GM19099 (cell line): ENCODE measurements around the gene MNT.
A peak's percentile ranks its signal among the peaks of the same experiment; 100 is the strongest.

Source experiments
- POLR2A ChIP-seq: IDR thresholded peaks from 3 replicates; pipeline ENCODE4 v1.6.1; 2011; ENCODE audit warnings: low read depth; ENCODE audit not compliant: insufficient read length; ENCODE audit errors: extremely low read depth

MNT gene

GRCh38 chr17:2400474-2400866 is 390 bp downstream of the MNT start:
- TF ChIP-seq POLR2A, result no peak

GRCh38 chr17:2399572-2400473 is 1.0 kb downstream of the MNT start:
- peak; percentile 69 for TF ChIP-seq POLR2A

DNA sequence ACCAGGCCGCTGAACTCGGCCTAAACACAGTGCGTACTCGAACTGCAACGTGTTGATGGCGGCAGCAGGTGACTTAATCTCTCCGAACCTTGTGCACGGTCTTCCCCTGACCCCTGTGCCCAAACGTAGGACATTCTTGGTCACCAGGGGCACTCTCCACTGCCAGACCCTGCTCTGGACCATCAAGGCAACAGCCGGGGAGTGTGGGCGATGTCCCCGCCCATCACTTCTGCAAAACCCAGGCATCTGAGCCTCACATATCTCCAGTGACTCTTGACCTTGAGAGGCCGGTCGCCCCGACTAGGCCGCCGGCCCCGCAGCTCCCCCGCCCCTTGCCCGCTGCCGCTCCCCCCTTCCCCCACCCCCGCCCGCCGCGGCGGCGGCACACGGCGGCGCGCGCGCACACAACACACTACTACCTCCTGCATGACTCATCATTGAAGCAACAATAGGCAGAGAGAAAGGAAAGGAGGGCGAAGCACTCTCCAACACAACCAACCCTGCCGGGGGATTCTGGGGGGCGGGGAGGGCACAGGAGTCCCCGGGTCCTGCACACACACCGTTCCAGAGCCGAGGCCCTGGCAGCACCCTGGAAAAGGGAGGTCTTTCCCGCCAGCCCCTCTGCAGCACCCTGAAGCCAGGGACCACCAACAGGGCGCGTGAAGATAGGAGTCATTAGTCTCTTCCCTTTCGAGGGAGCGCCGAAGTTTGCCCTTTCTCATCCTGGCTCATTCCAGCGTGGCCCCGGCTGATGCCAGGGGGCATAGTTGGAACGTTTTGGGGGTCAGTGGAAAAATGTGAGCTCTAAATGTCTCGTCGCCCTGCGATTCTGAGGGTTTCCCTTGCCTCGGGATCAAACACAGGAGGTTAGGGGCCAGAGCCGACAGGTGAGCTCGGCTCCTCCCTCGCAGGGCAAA is 1.9 kb downstream of the MNT start:
- TF ChIP-seq POLR2A, result no peak

DNA sequence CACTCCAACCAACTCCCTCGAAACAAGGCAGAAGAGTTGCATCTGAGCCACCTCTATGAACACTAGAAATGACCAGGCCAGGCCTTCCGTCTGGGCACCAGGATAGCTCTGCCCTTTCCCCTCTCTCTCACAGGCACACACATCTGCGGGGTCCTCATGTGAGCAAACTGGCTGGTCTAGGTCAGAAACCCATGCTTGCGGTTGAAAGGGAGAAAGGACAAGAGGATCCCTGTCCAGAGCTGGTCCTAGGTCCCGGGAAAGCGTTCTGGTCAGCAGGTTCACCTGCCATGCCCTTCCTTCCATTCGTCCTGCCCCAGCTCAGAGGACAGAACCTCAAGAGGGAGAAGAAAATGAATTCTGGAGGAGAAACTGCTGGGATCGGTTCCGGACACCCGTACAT is 2.7 kb downstream of the MNT start:
- TF ChIP-seq POLR2A, result no peak

DNA sequence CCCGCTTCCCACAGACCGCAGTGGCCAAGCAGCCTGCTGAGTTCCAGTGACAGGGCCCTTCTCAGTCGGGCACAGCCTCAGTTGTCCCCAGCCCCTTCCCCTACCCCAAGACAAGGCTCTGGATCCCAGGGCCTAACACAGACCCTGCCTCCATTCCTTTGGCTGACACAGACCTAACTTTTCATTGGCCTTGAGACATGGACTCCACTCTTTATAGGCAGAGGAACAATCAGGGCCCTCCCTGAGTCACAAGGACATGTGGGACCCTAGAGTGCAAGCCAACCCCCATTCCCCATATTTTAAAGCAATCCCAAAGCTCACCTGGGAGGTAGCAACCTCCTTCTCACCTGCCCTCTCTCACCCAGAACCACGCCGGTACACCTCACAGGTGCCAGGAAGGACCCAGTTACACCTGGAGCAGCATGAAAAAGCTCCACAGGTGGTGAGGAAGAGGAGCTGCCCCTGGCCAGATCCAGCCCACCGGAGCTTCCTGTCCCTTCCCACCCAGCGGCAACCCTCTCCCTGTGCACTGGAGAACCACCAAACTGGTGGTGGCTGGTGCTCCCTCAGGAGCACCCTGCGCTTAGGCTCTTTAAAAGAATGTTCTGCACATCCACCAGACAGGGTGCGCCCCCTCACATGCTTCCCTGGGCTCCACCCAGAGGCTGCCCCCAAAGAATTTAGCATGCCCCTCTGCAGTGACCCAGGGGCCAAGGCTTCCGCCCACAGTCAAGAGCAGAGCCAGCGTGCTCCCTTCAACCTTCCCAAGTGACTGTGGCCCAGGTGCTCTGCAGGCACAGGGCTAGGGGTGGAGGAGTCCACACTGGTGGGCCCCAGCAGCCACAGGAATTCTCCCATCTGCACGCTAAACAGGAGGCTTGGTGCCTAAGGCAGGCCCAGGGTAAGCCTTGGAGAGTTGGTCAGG is 3.4 kb downstream of the MNT start:
- TF ChIP-seq POLR2A, result no peak

GRCh38 chr17:2396568-2397246 is 4.2 kb downstream of the MNT start:
- TF ChIP-seq POLR2A, result peak; percentile 53

DNA sequence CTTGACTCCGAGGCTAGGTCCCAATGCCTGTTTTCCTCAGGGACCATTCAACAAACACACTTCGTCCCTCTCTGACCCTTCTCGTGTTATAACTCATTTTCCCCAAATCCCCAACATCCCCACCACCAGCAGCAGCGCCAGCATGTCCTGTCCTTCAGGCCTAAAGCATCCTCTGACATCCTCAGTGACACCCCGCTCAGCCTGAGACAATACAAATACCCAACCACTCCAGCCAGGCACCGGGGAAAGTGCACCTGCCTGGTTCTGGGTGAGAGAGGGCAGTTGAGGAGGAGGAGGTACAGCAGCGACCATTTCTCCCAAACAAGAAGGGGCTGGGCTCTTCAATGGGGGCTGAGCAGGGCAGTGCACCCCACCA is 4.7 kb downstream of the MNT start:
- TF ChIP-seq POLR2A, result no peak

DNA sequence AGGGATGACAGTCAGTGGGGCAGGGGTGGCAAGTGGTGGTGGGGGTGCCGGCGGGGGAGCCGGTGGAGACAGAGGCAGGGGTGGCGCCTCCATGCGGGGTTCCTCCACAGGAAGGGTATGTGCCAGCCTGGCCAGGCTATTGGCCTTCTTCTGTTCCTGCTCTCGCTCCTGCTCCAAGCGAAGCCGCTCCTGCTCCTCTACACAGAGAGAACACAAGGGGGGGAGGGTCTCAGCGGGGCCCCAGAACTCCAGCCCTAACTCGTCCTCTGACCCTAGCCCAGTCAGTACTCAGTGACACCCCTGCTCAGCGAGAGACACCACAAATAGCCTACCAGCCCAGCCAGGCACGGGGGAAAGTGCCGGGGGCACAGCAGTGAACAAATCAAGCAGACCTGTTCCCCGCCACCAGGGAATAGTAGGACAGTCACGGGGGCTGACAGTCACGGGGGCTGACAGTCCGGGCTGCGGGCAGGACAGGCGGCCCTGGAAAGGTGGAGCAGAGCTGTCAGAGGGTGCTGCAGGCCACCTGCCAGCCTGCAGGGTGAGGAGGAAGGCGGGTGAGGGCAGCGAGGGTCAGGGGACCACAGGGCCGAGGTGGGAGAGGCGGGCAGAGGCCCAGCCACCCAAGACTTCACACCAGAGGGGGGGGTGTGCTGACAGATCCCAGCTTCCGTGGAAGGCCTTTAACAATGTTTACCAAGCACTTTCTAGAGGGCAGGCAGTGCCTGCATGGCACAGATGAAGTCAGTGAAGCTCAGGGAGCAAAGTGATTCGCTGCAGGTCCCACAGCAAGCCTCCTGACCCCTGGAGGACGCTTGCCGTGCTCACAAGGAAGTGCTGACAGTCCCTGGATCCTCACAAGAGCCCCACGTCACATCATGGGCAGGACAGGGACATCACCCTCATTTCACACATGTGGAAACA is 5.3 kb downstream of the MNT start:
- no peak for TF ChIP-seq POLR2A

DNA sequence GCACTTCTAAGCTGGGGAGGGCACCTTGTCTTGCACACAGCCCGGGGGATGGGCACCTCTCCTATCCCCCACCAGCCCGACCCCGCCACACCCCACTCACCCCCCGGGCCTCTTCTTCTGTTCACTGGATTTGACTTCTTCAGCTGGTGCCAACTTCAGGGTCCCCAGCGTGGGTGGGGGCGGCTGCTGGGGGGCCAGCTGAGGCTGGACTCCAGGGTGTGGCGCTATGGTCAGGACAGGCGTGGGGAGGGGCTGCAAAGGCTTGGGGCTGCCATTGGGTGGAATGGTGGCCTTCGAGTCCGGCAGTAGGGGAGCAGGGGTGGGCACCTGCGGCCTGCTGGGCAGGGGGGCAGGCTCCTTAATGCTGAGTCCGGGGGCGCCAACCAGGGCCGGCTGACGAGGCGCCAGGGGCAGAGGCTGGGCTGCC is 6.1 kb downstream of the MNT start:
- no peak for TF ChIP-seq POLR2A

DNA sequence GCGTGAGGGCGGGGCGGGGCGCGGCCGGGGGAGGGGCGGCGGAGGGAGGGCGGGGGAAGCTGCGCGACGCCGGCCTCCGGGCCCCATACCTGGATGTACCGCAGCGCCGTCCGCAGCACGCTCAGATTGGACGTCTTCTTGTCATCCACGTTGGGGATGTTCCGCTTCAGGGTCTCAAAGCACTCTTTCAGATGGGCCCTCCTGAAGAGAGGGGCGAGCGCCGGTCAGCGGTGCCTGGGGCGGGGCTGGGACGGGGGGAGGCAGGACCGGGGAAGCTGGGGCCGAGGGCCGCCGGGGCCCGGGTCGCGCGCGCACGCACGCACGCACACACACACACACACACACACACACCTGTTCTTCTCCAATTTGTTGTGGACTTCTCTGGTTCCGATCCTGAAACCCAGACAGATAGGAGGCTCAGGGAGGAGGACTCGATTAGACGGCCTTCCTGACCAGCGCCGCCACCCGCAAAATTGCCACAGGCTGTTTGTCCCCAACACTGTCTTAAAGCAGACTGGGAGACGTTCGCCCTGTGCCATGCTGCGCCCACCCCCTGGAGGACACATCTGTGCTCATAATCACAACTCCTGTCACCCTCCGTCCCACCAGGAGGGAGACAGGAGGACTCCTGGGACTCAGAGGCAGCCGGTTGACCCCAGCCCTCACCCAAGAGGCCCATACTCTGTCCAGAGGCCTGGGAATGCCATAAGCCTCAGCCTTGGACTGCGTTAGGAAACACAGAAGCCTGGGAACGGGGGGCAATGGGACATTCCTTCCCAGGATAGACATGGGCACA is 6.7 kb downstream of the MNT start:
- no peak for TF ChIP-seq POLR2A

DNA sequence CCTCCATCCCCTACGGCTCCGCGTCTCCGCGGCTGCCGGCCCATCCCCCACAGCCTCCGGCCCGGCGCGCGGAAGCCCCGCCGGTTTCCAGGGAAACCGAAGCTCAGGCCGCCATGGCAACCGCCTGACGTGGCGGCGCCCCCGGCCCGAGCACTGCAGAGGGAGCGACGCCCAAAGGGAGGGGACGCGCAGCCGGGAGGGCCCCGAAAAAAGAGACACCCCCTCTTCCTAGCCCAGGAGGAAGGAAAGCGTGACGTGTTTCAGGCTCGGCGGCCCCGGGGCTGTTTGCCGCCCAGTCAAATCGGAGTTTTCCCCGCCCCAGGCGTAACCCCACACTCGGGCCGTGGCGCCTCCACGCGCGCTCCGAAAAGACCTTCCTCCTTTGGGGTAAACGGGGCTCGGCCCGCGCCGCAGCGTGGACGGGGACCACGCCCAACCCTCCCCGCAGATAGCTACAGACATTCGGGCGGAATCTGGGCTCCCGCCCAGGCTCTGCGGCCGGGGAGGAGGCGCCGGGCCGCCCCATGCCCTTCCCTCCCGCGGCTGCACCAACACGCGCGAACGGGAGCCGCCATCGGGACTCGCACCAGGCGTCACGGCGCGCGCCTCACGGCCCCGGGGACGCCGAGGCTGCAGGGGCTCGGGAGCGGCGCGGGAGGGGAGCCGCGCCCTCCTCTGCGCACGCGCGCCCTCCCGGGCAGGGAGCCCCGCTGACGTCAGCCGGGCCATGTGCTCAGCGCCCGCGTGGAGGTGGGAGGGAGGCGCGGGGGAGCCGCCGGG is 7.5 kb downstream of the MNT start:
- peak; percentile 44 for TF ChIP-seq POLR2A

DNA sequence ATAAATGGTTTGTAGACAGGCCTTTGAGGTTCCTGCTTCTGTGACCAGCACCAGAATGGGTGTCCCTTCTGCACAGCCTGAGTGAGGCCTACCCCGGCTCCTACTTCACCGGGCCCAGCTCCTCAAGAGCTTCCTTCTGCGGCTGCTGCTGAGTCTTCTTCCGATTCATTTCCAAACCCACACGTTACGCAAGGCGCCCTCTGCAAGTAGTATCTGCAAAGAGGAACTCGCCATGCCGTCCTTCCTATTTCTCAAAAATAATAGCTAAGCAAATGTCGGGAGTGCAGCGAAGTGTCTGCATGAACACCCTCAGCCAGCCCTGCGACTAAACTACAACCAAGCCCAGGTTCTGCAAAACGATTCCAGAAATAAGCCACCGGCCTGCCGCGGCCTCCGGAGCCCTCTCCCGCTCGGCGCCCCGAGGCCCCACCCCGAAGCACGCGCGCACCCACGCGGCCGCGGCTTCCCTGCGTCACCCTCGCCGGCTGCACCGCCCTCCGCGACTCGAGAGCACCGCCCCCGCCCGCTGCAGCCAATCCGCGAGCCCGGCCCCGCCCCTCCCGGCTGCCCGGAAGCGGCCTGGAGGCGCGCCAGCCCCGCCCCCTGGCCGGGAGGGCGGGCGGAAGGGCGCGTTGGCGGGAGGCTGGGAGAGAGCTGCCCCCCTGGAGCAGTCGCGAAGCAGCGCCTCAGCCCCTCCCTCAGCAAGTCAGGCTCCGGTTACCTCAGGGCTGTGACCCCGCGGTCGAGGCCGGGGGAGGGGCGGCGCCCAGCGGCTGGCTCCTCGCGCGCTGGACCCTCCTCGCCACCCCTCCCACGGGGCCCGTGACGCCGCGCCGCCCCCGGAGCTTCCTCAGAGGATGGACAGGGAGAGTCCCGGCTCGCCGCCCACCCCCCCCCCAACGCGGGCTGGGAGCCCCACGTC is 8.3 kb downstream of the MNT start:
- TF ChIP-seq POLR2A, result peak; percentile 73
